GM23338 (cell line): ENCODE measurements around the gene PTGIS. TPM values are rescaled to one million over a fixed set of nuclear protein-coding genes. Genes with fewer than 3 reads are reported as not detected.

Source experiments
- ETS1 ChIP-seq: IDR thresholded peaks from 2 replicates; pipeline ENCODE4 v1.6.1; 2016; ENCODE audit warnings: antibody characterized with exemption
- REST ChIP-seq: IDR thresholded peaks from one replicate; pipeline ENCODE4 v1.6.1; 2018; ENCODE audit warnings: antibody characterized with exemption; ENCODE audit not compliant: unreplicated experiment
- STAT1 ChIP-seq: IDR thresholded peaks from one replicate; pipeline ENCODE4 v1.6.1; 2016; ENCODE audit warnings: antibody characterized with exemption; ENCODE audit not compliant: unreplicated experiment
- ZNF114 ChIP-seq: fragments of 250-450 bp; sonication (Bioruptor Pico); IDR thresholded peaks from 2 replicates; pipeline ENCODE4 v1.5.0; 2020; ENCODE audit warnings: mild to moderate bottlenecking, moderate library complexity
- ZNF462 ChIP-seq: fragments of 250-450 bp; sonication (Bioruptor Pico); IDR thresholded peaks from 2 replicates; pipeline ENCODE4 v1.5.0; 2020; ENCODE audit warnings: mild to moderate bottlenecking, moderate library complexity
- polyA plus RNA-seq: library from polyadenylated mRNA; unstranded; fragments of >200 nt; fragmentation: Nextera tagmentation; extraction: Ambion mirVana; gene quantifications from 2 replicates; pipeline ENCODE4 v1.2.1, GENCODE V29; 2016
- total RNA-seq: library from RNA; depleted of rRNA; stranded (reverse); fragments of >200 nt; shearing (Covaris generic); gene quantifications from 2 replicates; pipeline ENCODE4 v1.2.3, GENCODE V29; 2014

Gene PTGIS
- total and polyA plus RNA-seq, 2 experiments from 2014 or later: 6.6 to 28.7 TPM

- TF ChIP-seq ZNF462 (CRISPR knock-in tag) (no peak), STAT1 (no peak), ZNF114 (no peak), ETS1 (no peak), REST (no peak)
These were observed 88.9 kb downstream of the PTGIS start (continued) for GRCh38 chr20:49478754-49479689.
